GM19023 (cell line): ENCODE results near the gene BTRC.

Source experiments
- ATAC-seq: cut with Tn5 transposase; IDR thresholded peaks from one replicate; pipeline ENCODE4 v1.9.1; 2021; ENCODE audit warnings: mild to moderate bottlenecking, moderate library complexity; ENCODE audit not compliant: unreplicated experiment

BTRC gene

DNA sequence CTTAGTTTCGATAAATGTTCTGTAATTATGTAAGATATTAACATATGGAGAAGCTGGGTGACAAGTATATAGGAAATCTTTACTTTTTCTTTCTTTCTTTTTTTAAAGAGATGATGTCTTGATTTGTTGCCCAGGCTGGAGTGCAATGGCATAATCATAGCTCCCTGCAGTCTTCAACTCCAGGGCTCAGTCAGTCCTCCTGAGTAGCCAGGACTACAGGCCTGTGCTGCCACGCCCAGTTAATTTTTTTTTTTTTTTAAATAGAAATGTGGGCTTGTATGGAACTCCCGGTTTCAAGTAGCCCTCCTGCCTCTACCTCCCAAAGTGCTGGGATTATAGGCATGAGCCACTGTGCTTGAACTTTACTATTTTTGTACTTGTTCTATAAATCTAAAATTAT is 122.4 kb downstream of the BTRC start:
- ATAC-seq = no peak

DNA sequence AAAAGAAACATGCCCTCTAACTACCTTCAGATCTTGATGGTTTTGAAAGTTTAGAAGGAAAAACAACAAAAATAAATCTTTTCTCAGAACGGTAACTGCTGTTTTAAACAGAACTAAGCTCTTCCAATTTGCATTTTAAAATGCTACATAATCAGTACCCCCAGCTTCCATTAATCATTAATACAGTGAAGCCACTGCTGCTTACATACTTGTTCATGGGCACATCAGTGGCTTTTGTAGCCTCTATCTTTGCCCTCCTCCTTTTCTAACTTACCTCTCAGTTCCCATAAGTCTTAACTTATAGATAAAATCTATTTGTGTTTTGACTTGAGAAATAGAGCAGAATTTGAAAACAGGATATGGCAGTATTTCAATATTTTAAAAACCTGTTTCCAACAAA is 125.0 kb downstream of the BTRC start:
- ATAC-seq = no peak

- ATAC-seq = no peak
Measured at GRCh38 chr10:101481256-101481655, 127.3 kb downstream of the BTRC start.

DNA sequence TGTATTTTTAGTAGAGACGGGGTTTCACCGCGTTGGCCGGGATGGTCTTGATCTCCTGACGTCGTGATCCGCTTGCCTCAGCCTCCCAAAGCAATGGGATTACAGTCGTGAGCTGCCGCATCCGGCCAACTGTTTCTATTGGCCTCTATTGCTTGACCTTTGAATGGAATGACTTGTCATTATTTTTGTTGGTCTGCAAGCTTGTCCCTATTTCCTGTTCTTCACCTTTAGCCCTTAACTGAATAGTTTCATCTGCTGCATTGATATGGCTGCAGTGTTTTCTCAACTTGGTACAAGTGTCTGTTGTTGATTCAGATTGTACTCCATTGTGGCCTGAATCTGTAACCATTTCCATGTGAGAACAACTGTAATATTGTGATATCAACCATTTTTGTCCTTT is 128.6 kb downstream of the BTRC start:
- ATAC-seq = no peak

DNA sequence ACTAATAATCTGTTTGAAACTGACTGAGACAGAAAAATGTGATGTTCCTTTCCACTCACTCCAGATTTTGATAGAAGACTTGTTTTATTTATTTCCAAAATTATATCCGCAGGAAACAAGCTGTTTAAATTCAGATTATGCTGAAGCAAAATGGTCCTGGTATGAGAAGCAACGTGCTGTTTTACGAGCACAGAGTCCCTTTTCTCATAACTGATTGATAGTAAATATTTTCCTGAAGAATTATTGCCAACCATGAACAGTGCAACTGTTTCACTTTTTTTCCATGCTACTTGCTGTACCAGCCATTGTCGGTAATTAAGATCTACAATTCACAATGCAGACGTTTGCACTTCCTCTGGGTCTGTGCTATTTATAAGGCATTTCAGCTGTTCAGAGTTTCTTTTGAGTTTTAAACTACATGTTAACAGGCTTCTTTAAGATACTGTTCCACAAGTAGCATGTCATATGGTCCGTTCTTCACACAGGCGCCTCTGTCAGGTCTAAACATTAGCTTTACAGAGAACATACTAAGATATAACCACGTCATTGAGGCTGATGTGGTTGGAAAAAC is 130.3 kb downstream of the BTRC start:
- ATAC-seq = no peak

GRCh38 chr10:101485207-101485606 is 131.2 kb downstream of the BTRC start:
- ATAC-seq = no peak

DNA sequence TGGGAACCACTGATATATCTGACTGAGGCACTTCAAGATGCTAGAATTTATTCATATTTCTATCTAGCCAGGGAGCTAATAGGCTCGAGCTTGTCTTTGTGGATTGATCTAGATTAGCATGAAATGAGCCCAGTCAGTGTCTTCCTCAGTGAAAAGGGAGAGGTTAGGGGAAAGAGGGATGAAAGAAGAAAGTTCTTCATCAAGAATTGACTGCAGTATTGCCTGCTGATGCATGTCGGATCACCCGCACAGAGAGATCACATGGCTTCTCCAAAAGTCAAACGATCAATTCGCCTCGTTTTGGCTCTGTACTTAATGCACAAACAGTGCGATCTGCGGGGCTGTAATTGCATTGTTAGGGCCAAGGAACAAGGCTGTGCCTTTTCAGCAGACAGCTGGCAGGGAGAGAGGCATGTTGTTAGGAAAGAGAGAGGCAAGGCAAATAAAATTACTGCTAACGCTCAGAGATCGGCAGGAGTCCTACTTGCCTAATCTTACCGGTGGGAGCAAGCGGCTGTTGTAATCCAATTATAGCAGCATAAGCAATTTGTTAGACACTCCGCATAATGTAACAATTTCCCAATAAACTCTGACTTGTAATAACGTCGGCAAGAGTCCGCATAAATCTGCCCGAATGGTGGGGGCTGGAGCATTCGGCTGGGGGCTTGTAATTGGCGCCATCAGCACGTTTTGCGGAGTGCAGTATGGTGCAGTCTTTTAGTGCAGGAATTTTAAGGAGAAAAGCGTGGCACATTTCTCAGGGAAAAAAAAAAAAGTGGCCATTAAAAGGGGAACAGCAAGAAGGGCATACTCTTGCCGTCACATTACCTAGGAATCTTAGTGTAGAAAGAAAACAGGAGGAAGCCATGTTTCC is 132.0 kb downstream of the BTRC start:
- ATAC-seq = no peak

DNA sequence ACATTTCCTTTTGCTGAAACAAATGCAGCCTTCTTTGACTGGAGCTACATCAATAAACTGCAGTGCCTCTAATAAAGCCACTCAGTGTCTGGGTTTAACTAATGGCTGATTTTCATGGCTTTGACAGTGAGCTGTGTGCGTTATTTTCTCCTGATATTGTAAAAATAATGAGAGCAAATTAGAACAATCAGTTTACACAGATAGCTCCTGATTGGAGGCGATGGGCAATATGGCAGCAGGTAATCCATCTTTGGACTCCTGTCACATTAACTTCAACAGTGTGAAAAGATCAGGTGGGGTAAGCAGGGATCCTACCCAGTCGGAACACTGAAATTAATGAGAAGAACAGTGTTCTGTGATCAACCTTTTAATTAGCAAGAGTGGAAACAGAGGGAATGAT is 133.4 kb downstream of the BTRC start:
- ATAC-seq = no peak

DNA sequence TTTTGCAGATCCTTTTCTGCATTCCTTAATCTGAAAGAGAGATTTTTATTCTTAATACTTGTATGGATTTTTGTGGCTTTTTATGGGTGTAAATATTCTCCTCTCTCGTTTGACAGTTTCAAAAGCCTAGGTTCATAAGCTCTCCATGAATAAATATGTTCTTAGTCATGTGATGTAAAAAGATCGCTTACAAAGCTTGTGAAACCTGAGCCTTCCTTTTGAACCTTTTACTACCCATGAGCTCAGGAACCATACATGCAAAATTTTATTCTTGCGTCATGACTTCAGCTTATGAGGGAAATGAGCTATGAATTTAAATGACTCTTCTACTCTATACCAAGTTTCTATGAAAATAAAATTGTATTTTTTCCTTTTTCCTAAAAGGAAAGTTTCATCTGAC is 135.4 kb downstream of the BTRC start:
- ATAC-seq = no peak

- no peak for ATAC-seq
Measured at GRCh38 chr10:101490026-101490425, 136.1 kb downstream of the BTRC start.

DNA sequence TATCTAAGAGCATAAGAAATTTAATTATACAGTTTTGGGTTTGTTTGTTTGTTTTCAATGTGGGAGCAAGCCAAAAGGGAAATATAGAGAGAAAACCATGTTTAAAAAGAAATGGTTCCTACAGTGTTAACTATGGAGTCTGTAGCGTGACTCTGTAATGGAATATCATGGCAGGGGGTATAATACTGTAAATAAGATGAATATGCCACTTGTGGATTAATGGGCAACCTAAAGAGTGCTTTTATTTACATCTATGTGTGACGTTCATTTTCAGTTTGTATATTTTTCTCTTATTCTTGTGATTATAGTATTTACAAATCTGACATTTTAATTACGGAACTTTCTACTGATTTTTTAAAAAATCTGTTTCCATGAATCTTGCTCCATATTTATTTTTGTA is 138.2 kb downstream of the BTRC start:
- no peak for ATAC-seq

DNA sequence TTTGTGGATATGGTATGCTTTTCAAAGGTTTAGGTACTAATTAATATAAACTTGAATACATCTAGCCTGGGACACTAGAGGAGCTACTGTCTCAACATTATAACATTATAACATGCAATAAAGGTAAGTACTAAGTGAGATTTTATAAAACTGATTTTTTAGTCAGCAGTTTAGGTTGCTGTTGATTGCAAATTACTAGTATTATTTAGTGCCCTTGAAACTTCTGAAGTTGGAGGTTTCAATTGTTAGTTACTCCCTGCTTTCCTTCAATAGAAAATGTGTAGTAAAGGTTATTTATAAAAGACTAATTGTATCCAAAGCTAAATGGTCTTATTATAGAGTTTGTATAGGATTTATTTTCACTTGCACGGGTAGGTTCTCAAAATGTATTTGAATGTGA is 138.8 kb downstream of the BTRC start:
- no peak for ATAC-seq

GRCh38 chr10:101493249-101493648 is 139.3 kb downstream of the BTRC start:
- no peak for ATAC-seq

DNA sequence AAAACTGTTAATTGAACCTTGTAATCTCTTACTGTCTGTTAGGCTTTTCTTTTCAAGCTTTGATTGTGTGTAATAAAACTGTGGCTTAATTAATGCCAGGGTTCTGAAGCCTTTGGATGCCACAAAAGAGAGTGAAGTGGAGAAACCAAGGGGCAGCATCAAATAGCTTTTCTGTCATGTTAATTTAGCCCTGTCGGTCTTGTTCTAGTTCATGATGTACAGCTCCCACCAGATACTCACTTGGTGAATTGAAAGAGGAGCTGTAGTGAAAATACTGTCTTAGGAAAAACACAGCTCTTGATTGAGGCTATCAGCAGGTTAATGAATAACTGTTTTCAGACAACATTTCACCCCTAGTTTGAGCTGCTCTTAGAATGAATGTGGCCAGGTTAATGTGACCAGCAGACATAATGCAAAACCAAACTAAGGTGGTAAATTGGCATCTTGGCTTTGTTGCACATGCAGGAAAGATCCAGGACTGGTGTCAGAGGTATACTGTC is 139.9 kb downstream of the BTRC start:
- ATAC-seq = no peak

DNA sequence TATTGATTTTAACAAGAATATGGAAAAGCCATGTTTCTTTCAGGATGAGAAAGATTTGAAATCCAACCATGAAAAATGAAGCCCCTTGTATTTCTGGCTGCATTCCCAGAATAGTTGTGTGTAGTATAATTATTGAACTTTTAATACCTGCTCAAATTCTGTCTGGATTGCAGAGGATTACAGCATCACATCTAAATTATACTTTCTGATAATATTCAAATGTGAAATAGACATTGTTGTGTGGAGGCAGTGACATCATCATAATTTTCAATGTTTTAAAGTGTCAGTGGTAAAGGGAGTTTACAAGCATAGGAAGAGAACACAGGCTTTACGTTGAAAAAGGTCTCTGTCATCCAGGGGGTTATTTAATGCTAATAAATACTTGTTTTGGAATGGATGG is 140.7 kb downstream of the BTRC start:
- ATAC-seq = no peak

DNA sequence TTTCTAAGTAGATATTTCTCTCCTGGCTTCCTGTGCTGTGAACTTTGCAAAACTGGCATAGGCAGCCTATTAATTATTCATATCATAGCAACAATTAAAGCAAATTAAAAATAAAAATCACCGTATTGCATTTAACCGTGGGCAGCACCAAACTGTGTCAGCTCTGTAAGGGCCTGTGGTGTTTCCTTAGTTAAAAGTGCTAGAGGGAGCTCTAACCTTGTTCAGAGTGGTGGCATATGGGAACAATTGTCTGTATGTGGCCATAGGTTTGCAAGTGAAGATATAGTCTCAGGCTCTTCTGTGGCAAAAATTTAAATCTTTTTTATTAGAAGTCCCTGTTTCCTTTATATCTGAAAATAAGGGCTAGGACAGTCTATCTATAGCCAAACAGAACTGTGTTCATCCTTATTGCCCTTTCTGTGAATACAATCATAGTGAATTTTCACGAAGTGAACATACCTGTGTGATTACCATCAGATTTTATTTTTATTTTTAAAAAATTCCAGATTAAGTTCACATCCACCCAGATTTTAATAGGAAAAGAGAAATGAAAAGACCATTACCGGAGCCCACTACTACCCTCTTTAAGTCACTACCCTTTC is 141.5 kb downstream of the BTRC start:
- ATAC-seq = no peak

GRCh38 chr10:101504438-101504837 is 150.5 kb downstream of the BTRC start:
- ATAC-seq = no peak

DNA sequence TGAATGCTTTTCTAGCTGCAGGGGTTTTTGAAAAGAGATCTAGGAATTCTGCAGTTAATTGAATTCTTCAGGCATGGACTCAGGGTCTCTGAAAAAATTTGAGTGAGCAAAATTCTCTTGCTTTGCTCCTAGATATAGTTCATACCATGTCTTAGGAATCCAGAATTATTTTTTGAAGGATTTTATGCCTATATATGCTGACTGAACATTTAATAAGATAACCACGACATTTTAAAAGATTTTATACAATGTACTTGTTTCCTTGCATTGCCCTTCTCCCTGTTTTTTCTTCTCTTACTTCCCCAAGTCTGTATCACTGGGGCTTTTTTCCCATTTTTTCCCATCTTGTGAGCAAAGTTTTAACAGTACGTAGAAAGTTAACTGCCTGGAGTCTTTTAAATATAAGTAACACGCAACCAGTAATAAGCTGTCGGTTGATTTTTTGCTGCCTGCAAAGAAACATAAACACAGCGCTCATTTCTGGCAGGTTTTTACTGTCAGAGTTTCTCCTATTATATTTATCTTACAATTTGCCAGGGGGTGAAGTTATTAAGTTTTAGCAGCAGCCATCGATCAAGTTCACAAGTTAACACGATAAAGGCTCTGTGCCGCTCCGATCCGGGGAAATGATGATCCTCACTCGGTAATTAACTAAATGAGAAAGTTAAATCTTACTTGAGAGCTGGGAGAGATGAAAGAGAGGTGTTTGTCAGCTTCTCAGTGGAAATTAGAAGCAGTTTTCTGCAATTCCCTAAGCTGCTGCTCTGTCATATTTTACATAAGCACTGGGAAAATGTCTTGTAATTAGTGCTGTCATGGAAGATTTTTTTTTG is 153.1 kb downstream of the BTRC start:
- no peak for ATAC-seq

DNA sequence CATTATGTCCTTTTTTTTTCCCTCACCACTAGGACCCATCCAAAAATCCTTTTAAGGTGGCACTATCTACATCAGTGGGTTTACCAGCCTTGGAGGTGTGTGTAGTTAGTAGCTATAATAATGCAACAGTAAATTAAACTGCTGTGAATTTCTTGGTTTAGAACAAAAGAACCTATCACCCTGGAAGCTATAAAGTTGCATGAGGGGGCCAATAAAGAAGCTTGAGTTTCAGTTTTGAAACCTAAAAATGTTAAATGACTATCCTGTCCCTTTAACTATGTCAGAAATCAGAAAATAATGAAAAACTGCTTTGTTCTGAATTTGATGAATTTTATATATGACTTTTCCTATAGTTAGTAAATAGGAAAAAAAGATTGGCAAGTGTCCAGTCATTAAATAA is 153.9 kb downstream of the BTRC start:
- ATAC-seq = no peak

DNA sequence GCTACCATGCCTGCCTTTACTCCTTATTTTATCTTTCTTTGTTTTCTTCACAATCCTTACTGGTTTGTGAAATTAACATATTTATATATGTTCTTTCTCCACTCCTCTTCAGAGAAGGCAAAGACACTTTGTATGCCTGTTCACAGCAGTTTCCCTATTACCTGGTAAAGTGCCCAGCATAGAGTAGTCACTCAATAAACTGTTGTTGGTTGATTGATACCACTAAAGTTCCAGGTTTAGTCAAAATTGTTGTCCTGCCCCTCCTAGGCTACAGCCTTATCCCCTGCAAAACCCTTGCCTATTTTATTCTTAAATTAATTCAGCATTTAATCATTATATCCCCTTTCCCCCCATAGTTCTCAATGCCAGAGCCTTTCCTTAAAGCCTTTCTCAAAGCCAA is 158.0 kb downstream of the BTRC start:
- no peak for ATAC-seq

DNA sequence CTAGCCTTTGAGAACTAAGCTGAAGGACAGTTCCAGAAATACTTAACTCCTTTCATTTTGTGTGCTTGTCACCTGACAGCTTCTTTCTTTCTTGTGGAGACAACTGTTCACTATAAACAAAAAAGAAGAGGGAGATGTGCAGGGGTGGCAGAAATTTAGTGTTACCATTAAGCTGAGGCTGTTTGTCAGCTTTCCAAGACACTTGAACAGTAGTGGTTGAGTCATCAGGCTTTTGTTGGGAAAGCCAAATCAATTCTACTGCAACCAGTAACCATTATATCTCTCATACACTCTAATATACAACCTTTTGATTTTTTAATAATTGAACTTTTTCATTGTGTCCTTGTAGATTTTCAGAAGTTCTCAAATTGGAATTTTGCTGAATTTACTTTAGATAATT is 158.8 kb downstream of the BTRC start:
- ATAC-seq = no peak
